ENCODE measurements around the gene KLC1. TPM values are rescaled to one million over a fixed set of nuclear protein-coding genes. Genes with fewer than 3 reads are reported as not detected.

KLC1 gene
- total and polyA plus RNA-seq, 2 of the 8 experiments (the other 6 are each of a cell fraction or from before 2014, with no cell fraction given) = 84.6 to 134 TPM

DNA sequence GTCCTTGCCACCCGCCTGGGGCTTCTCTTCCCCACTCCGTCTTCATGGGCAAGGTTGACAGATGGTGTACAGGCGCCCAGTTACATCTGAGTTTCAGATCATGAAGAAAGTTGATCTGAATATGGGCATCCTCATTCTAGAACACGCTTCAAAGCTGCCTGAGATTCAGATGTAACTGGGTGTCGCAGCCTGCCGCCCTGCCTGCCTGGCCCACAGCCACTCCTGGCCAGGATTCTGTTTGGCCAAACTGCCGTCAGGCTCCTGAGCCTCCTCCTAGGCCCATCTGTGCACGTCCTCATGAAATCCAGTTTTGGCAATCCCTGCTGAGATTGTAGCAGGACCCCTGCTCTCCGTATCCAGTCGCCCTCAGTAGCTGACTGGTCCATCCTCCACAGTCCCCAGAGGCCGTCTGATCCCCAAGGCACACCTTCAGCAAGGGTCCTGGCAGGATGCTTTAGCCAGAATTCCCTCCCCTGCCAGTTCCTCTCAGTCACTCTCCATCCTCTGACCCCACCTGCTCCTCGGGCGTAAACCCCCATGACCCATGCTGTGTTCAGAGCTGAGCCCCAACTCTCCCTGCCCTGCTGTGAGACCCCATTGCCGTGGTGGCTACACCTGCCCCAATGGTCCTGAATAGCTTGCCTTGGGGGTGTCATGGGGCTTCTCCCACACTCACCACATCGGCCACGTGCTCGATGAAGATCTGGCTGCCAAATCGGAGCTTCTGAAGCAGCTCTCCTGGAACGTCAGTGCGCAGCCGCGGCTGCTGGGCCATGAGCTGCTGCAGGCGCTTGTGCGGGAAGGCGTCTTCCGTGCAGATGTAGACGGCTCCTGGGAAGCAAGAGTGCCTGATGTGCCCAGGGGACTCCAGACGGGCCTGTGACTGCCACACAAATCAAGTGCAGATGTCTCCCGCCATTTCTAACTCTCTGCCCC is 73.8 kb downstream of the KLC1 start (continued):
- TF ChIP-seq, protein P1, sequence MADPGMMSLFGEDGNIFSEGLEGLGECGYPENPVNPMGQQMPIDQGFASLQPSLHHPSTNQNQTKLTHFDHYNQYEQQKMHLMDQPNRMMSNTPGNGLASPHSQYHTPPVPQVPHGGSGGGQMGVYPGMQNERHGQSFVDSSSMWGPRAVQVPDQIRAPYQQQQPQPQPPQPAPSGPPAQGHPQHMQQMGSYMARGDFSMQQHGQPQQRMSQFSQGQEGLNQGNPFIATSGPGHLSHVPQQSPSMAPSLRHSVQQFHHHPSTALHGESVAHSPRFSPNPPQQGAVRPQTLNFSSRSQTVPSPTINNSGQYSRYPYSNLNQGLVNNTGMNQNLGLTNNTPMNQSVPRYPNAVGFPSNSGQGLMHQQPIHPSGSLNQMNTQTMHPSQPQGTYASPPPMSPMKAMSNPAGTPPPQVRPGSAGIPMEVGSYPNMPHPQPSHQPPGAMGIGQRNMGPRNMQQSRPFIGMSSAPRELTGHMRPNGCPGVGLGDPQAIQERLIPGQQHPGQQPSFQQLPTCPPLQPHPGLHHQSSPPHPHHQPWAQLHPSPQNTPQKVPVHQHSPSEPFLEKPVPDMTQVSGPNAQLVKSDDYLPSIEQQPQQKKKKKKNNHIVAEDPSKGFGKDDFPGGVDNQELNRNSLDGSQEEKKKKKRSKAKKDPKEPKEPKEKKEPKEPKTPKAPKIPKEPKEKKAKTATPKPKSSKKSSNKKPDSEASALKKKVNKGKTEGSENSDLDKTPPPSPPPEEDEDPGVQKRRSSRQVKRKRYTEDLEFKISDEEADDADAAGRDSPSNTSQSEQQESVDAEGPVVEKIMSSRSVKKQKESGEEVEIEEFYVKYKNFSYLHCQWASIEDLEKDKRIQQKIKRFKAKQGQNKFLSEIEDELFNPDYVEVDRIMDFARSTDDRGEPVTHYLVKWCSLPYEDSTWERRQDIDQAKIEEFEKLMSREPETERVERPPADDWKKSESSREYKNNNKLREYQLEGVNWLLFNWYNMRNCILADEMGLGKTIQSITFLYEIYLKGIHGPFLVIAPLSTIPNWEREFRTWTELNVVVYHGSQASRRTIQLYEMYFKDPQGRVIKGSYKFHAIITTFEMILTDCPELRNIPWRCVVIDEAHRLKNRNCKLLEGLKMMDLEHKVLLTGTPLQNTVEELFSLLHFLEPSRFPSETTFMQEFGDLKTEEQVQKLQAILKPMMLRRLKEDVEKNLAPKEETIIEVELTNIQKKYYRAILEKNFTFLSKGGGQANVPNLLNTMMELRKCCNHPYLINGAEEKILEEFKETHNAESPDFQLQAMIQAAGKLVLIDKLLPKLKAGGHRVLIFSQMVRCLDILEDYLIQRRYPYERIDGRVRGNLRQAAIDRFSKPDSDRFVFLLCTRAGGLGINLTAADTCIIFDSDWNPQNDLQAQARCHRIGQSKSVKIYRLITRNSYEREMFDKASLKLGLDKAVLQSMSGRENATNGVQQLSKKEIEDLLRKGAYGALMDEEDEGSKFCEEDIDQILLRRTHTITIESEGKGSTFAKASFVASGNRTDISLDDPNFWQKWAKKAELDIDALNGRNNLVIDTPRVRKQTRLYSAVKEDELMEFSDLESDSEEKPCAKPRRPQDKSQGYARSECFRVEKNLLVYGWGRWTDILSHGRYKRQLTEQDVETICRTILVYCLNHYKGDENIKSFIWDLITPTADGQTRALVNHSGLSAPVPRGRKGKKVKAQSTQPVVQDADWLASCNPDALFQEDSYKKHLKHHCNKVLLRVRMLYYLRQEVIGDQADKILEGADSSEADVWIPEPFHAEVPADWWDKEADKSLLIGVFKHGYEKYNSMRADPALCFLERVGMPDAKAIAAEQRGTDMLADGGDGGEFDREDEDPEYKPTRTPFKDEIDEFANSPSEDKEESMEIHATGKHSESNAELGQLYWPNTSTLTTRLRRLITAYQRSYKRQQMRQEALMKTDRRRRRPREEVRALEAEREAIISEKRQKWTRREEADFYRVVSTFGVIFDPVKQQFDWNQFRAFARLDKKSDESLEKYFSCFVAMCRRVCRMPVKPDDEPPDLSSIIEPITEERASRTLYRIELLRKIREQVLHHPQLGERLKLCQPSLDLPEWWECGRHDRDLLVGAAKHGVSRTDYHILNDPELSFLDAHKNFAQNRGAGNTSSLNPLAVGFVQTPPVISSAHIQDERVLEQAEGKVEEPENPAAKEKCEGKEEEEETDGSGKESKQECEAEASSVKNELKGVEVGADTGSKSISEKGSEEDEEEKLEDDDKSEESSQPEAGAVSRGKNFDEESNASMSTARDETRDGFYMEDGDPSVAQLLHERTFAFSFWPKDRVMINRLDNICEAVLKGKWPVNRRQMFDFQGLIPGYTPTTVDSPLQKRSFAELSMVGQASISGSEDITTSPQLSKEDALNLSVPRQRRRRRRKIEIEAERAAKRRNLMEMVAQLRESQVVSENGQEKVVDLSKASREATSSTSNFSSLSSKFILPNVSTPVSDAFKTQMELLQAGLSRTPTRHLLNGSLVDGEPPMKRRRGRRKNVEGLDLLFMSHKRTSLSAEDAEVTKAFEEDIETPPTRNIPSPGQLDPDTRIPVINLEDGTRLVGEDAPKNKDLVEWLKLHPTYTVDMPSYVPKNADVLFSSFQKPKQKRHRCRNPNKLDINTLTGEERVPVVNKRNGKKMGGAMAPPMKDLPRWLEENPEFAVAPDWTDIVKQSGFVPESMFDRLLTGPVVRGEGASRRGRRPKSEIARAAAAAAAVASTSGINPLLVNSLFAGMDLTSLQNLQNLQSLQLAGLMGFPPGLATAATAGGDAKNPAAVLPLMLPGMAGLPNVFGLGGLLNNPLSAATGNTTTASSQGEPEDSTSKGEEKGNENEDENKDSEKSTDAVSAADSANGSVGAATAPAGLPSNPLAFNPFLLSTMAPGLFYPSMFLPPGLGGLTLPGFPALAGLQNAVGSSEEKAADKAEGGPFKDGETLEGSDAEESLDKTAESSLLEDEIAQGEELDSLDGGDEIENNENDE (IDR thresholded peaks at IDR 0.05; ENCODE audit: insufficient replicate concordance, low read length) = no peak
- TF ChIP-seq CHD2 (IDR thresholded peaks at IDR 0.05; ENCODE audit: low read length) (no peak), RNF2 (IDR thresholded peaks at IDR 0.05; ENCODE audit: borderline replicate concordance, low read depth, low read length, missing control alignments, poor library complexity, severe bottlenecking) (no peak), BCL11A (IDR thresholded peaks at IDR 0.05; ENCODE audit: low read depth in 2 of 2, low read length in 2 of 2) (no peak), FOSL1 (IDR thresholded peaks at IDR 0.05; ENCODE audit: insufficient read depth, low read depth, low read length) (no peak), SP1 (IDR thresholded peaks at IDR 0.05; ENCODE audit: low read depth, low read length) (no peak)
